Ascending aorta (tissue), 2 donors: Measurements from ENCODE around the gene TSPOAP1. TPM values are rescaled to one million over a fixed set of nuclear protein-coding genes. Genes with fewer than 3 reads are reported as not detected.

ENCODE experiments used
- DNase-seq, 2 donors: peaks; one replicate each; pipeline ENCODE4 v3.0.0-alpha.2; 2019; ENCODE audit warnings: low spot score in 2 of 2
- H3K27ac ChIP-seq, 2 donors: fragments of 200-600 bp; sonication (generic); one replicate each; pipeline ENCODE4 v1.5.1; 2016 to 2017; ENCODE audit warnings: mild to moderate bottlenecking in 1 of 2
- H3K27me3 ChIP-seq: fragments of 200-600 bp; sonication (generic); one replicate; pipeline ENCODE4 v1.5.1; 2017
- H3K36me3 ChIP-seq, 2 donors: fragments of 200-600 bp; sonication (generic); one replicate each; pipeline ENCODE4 v1.5.1; 2016
- H3K4me1 ChIP-seq, 2 donors: fragments of 200-600 bp; sonication (generic); one replicate each; pipeline ENCODE4 v1.5.1; 2016 to 2017; ENCODE audit warnings: mild to moderate bottlenecking in 1 of 2
- H3K4me3 ChIP-seq, 2 donors: fragments of 200-600 bp; sonication (generic); one replicate each; pipeline ENCODE4 v1.5.1; 2016 to 2017; ENCODE audit warnings: mild to moderate bottlenecking in 1 of 2
- H3K9me3 ChIP-seq, 2 donors: fragments of 200-600 bp; sonication (generic); one replicate each; pipeline ENCODE4 v1.5.1; 2016
- CTCF ChIP-seq, 3 experiments: fragments of 200-600 bp in 2 of 3; fragments of 450-650 bp in 1 of 3; sonication (generic) in 2 of 3; IDR thresholded peaks; one replicate each; pipeline ENCODE4 v1.5.1; 2016 to 2019; ENCODE audit warnings: antibody characterized with exemption in 3 of 3, mild to moderate bottlenecking in 1 of 3, moderate library complexity in 1 of 3
- intact Hi-C: fragments of 100-400 bp; cut with DNase I; formaldehyde crosslinking; loops from one replicate; pipeline ENCODE4 v1.15.1; 2023
- total RNA-seq: library from RNA; depleted of rRNA; stranded (reverse); fragments of >200 nt; gene quantifications from one replicate; pipeline ENCODE4 v1.1.0, GENCODE V29; 2016

TSPOAP1 gene
- total RNA-seq, 1 donor from 2014 or later: 22.4 TPM

GRCh38 chr17:58309918-58310259, 18.7 kb downstream of the TSPOAP1 start:
- H3K36me3 ChIP-seq: peaks cover 0 to 20% of the 10 kb centered on the region in 2 donors
- no peaks in the 10 kb centered on the region for H3K9me3 ChIP-seq
- H3K4me3 ChIP-seq: no peak overlapping the region
- no peak for TF ChIP-seq CTCF (IDR thresholded peaks at IDR 0.05)
- H3K27ac ChIP-seq: no peak overlapping the region
- no peaks in the 10 kb centered on the region for H3K4me1 ChIP-seq
- intact Hi-C loops: no loop called here
- no peak for DNase-seq
- H3K27me3 ChIP-seq: no peaks in the 10 kb centered on the region

- peaks cover 0 to 20% of the 10 kb centered on the region in 2 donors for H3K36me3 ChIP-seq
- TF ChIP-seq CTCF (IDR thresholded peaks at IDR 0.05): no peak
- H3K27me3 ChIP-seq: no peaks in the 10 kb centered on the region
- intact Hi-C loops: no loop called here
- no peaks in the 10 kb centered on the region for H3K4me1 ChIP-seq
- no peak for DNase-seq
- no peak overlapping the region for H3K27ac ChIP-seq
- no peak overlapping the region for H3K4me3 ChIP-seq
- H3K9me3 ChIP-seq: no peaks in the 10 kb centered on the region
These were observed 19.3 kb downstream of the TSPOAP1 start for GRCh38 chr17:58308985-58309917.

- Histone ChIP-seq H3K4me3 (no peak overlapping the region), H3K27me3 (no peaks in the 10 kb centered on the region), H3K4me1 (no peaks in the 10 kb centered on the region), H3K36me3 (peaks cover 0 to 20% of the 10 kb centered on the region in 2 donors), H3K27ac (no peak overlapping the region), H3K9me3 (no peaks in the 10 kb centered on the region)
- no peak for DNase-seq
- intact Hi-C loops: no loop called here
- peak in 1 of 3 experiments; percentile 5 for TF ChIP-seq CTCF (IDR thresholded peaks at IDR 0.05)
These were observed 20.2 kb downstream of the TSPOAP1 start for GRCh38 chr17:58308173-58308984.

- TF ChIP-seq CTCF (IDR thresholded peaks at IDR 0.05): no peak
- Histone ChIP-seq H3K4me3 (no peak overlapping the region), H3K4me1 (no peaks in the 10 kb centered on the region), H3K9me3 (no peaks in the 10 kb centered on the region), H3K27me3 (no peaks in the 10 kb centered on the region), H3K27ac (no peak overlapping the region), H3K36me3 (peaks cover 0 to 20% of the 10 kb centered on the region in 2 donors)
- intact Hi-C loops: no loop called here
- no peak for DNase-seq
These were observed 21.0 kb downstream of the TSPOAP1 start for GRCh38 chr17:58307468-58308172.

GRCh38 chr17:58306131-58306951, 22.3 kb downstream of the TSPOAP1 start:
- no peak for TF ChIP-seq CTCF (IDR thresholded peaks at IDR 0.05)
- DNase-seq: no peak
- H3K9me3 ChIP-seq: no peaks in the 10 kb centered on the region
- no peaks in the 10 kb centered on the region for H3K4me1 ChIP-seq
- no peak overlapping the region for H3K27ac ChIP-seq
- H3K36me3 ChIP-seq: peaks cover 0 to 22% of the 10 kb centered on the region in 2 donors
- no peak overlapping the region for H3K4me3 ChIP-seq
- no peaks in the 10 kb centered on the region for H3K27me3 ChIP-seq
- intact Hi-C loops: no loop called here
